H1 (cell line): Measurements from ENCODE around the gene DDX41. TPM values are rescaled to one million over a fixed set of nuclear protein-coding genes. Genes with fewer than 3 reads are reported as not detected.

Source experiments
- CTCF ChIA-PET: fragments of 300-600 bp; sonication (Branson Sonifier 250); formaldehyde crosslinking; loops from one replicate; lab custom pipeline; 2021; ENCODE audit not compliant: partially characterized antibody; lab: Charles Lee
- POLR2A ChIA-PET: fragments of 300-600 bp; sonication (Branson Sonifier 250); formaldehyde crosslinking; loops from one replicate; lab custom pipeline; 2021; ENCODE audit warnings: inconsistent platforms; ENCODE audit not compliant: partially characterized antibody; lab: Charles Lee
- DNase-seq, 2 experiments: peaks; one replicate each; pipeline versions ENCODE4 v3.0.0 to v3.0.0-alpha.2; 2010 to 2022; ENCODE audit warnings: low spot score in 2 of 2, low read depth in 1 of 2, mixed read lengths in 1 of 2
- FAIRE-seq: peaks from 2 replicates; lab custom pipeline; 2011; peaks lifted over from hg19 to GRCh38; lab: Jason Lieb, UNC
- H2AFZ ChIP-seq: 2 replicates; pipeline ENCODE4 v1.8.1; 2012; ENCODE audit warnings: low read length, inconsistent platforms
- H2AK5ac ChIP-seq: 2 replicates; pipeline ENCODE4 v1.6.1; 2013; ENCODE audit warnings: low read depth, low read length
- H2BK120ac ChIP-seq: replicated peaks from 2 replicates; pipeline ENCODE3; 2013; ENCODE audit warnings: low read depth, low read length, inconsistent platforms
- H2BK12ac ChIP-seq: 2 replicates; pipeline ENCODE4 v1.6.1; 2013; ENCODE audit warnings: low read depth, low read length
- H2BK15ac ChIP-seq: 2 replicates; pipeline ENCODE4 v1.6.1; 2013; ENCODE audit warnings: low read length
- H2BK20ac ChIP-seq: 2 replicates; pipeline ENCODE4 v1.6.1; 2013; ENCODE audit warnings: low read length
- H2BK5ac ChIP-seq: 2 replicates; pipeline ENCODE4 v1.6.1; 2013; ENCODE audit warnings: low read depth, low read length
- H3K14ac ChIP-seq: 2 replicates; pipeline ENCODE4 v1.6.1; 2013; ENCODE audit warnings: inconsistent platforms; ENCODE audit not compliant: insufficient read length
- H3K18ac ChIP-seq: 2 replicates; pipeline ENCODE4 v1.6.1; 2013; ENCODE audit warnings: low read length; ENCODE audit errors: extremely low read depth
- H3K23ac ChIP-seq: 2 replicates; pipeline ENCODE4 v1.6.1; 2013; ENCODE audit warnings: inconsistent platforms; ENCODE audit not compliant: insufficient read length
- H3K23me2 ChIP-seq: 2 replicates; pipeline ENCODE4 v1.6.1; 2013; ENCODE audit warnings: low read depth, low read length
- H3K27ac ChIP-seq: 2 replicates; pipeline ENCODE4 v1.6.1; 2011; ENCODE audit warnings: low read depth, low read length, inconsistent platforms
- H3K27me3 ChIP-seq, 4 experiments: replicated peaks in 1 of 4; 1 replicate in 1 of 4; 2 replicates in 3 of 4; pipeline versions ENCODE4 v1.6.1 to v1.8.1; 2011 to 2013; ENCODE audit warnings: low read length in 3 of 4, mild to moderate bottlenecking in 3 of 4, inconsistent platforms in 2 of 4, mixed read lengths in 2 of 4, moderate library complexity in 1 of 4; ENCODE audit not compliant: control insufficient read depth in 3 of 4, insufficient read depth in 3 of 4; ENCODE audit errors: extremely low read depth in 1 of 4
- H3K36me3 ChIP-seq, 4 experiments: 2 replicates each; pipeline versions ENCODE4 v1.6.1 to v1.8.1; 2011 to 2013; ENCODE audit warnings: mild to moderate bottlenecking in 4 of 4, low read length in 3 of 4, moderate library complexity in 2 of 4, control low read depth in 1 of 4, inconsistent platforms in 1 of 4; ENCODE audit not compliant: insufficient read depth in 4 of 4, control insufficient read depth in 2 of 4
- H3K4ac ChIP-seq: replicated peaks from 2 replicates; pipeline ENCODE3; 2013; ENCODE audit warnings: low read length, low read depth, mixed read lengths, inconsistent platforms; ENCODE audit not compliant: insufficient read length
- H3K4me1 ChIP-seq, 4 experiments: replicated peaks in 1 of 4; 1 replicate in 1 of 4; 2 replicates in 3 of 4; pipeline versions ENCODE4 v1.6.1 to v1.8.1; 2011 to 2013; ENCODE audit warnings: low read length in 3 of 4, inconsistent platforms in 2 of 4, mixed read lengths in 1 of 4; ENCODE audit not compliant: insufficient read depth in 4 of 4, control insufficient read depth in 3 of 4
- H3K4me2 ChIP-seq, 2 experiments: 2 replicates each; pipeline versions ENCODE4 v1.6.1 to v1.8.1; 2011 to 2013; ENCODE audit warnings: low read depth in 2 of 2, low read length in 2 of 2, control low read depth in 1 of 2, inconsistent platforms in 1 of 2, mild to moderate bottlenecking in 1 of 2; ENCODE audit not compliant: insufficient read depth in 1 of 2
- H3K4me3 ChIP-seq, 4 experiments: fragments of 200-600, 300-600 bp in 1 of 4; sonication (generic), shearing (Covaris generic), sonication (Bioruptor Twin) in 1 of 4; 2 replicates each; pipeline versions ENCODE4 v1.5.1 to v1.8.1; 2011 to 2016; ENCODE audit warnings: low read length in 4 of 4, low read depth in 3 of 4, control low read depth in 2 of 4, inconsistent platforms in 2 of 4, mild to moderate bottlenecking in 2 of 4, mixed read lengths in 1 of 4, moderate library complexity in 1 of 4; ENCODE audit not compliant: insufficient read depth in 2 of 4; ENCODE audit errors: extremely low read depth in 1 of 4
- H3K56ac ChIP-seq: replicated peaks from 2 replicates; pipeline ENCODE3; 2013; ENCODE audit warnings: low read depth, mild to moderate bottlenecking, mixed read lengths, low read length, inconsistent platforms; ENCODE audit not compliant: insufficient read length
- H3K79me1 ChIP-seq: 2 replicates; pipeline ENCODE4 v1.6.1; 2013; ENCODE audit warnings: low read depth, low read length, control low read depth
- H3K79me2 ChIP-seq, 2 experiments: 2 replicates each; pipeline versions ENCODE4 v1.6.1 to v1.8.1; 2012 to 2013; ENCODE audit warnings: low read length in 2 of 2, mild to moderate bottlenecking in 2 of 2, inconsistent platforms in 1 of 2; ENCODE audit not compliant: insufficient read depth in 2 of 2, control insufficient read depth in 1 of 2
- H3K9ac ChIP-seq, 4 experiments: replicated peaks in 1 of 4; 1 replicate in 1 of 4; 2 replicates in 3 of 4; pipeline versions ENCODE4 v1.6.1 to v1.8.1; 2011 to 2013; ENCODE audit warnings: low read depth in 3 of 4, low read length in 3 of 4, control low read depth in 2 of 4, mild to moderate bottlenecking in 2 of 4, moderate library complexity in 2 of 4, inconsistent platforms in 1 of 4; ENCODE audit errors: extremely low read depth in 1 of 4
- H3K9me3 ChIP-seq, 2 experiments: 2 replicates each; pipeline versions ENCODE4 v1.6.1 to v1.8.1; 2012 to 2013; ENCODE audit warnings: mild to moderate bottlenecking in 2 of 2, moderate library complexity in 2 of 2, control low read depth in 1 of 2, inconsistent platforms in 1 of 2, low read depth in 1 of 2, low read length in 1 of 2, mixed read lengths in 1 of 2; ENCODE audit not compliant: insufficient read depth in 2 of 2
- H4K20me1 ChIP-seq, 2 experiments: replicated peaks in 1 of 2; 2 replicates each; pipeline versions ENCODE3 to v1.8.1; 2011 to 2013; ENCODE audit warnings: inconsistent platforms in 2 of 2, low read length in 2 of 2, mild to moderate bottlenecking in 1 of 2; ENCODE audit not compliant: insufficient read depth in 2 of 2, control insufficient read depth in 1 of 2
- H4K5ac ChIP-seq: 2 replicates; pipeline ENCODE4 v1.6.1; 2013; ENCODE audit warnings: low read length, low read depth, mixed read lengths, inconsistent platforms; ENCODE audit not compliant: insufficient read length
- H4K8ac ChIP-seq: 2 replicates; pipeline ENCODE4 v1.8.0; 2013; ENCODE audit warnings: mild to moderate bottlenecking, moderate library complexity, low read length, inconsistent platforms; ENCODE audit not compliant: insufficient read depth; ENCODE audit errors: extremely low read depth
- H4K91ac ChIP-seq: replicated peaks from 2 replicates; pipeline ENCODE3; 2013; ENCODE audit warnings: low read length, mixed read lengths, inconsistent platforms; ENCODE audit not compliant: insufficient read length
- GABPA ChIP-seq: IDR thresholded peaks from 2 replicates; pipeline ENCODE4 v1.6.1; 2011; ENCODE audit warnings: mild to moderate bottlenecking, low read length, moderate library complexity, borderline replicate concordance; ENCODE audit not compliant: insufficient read depth
- POLR2A ChIP-seq, 2 experiments: IDR thresholded peaks; 1 replicate in 1 of 2; 2 replicates in 1 of 2; pipeline ENCODE4 v1.6.1; 2011; ENCODE audit warnings: low read depth in 2 of 2, low read length in 2 of 2, mild to moderate bottlenecking in 2 of 2; ENCODE audit errors: control extremely low read depth in 1 of 2
- SUZ12 ChIP-seq: fragments of 200-600 bp; sonication (generic); IDR thresholded peaks from 2 replicates; pipeline ENCODE4 v1.6.1; 2012; ENCODE audit warnings: mild to moderate bottlenecking, inconsistent platforms, low read length, moderate library complexity, mixed read lengths
- WGBS, 2 experiments: shearing (Covaris generic) in 1 of 2; methylation state at CpG; one replicate each; pipeline versions ENCODE4 v1.1.6 to v1.1.7; 2013 to 2015; ENCODE audit warnings: low lambda C conversion rate in 2 of 2, mixed read lengths in 2 of 2, inconsistent platforms in 1 of 2, low coverage in 1 of 2, missing lambda C conversion rate in 1 of 2; ENCODE audit not compliant: insufficient replicate concordance in 2 of 2, insufficient coverage in 1 of 2, insufficient read length in 1 of 2; ENCODE audit errors: extremely low coverage in 1 of 2, missing lambda C conversion rate in 1 of 2; 5-methylcytosine and 5-hydroxymethylcytosine counted together
- polyA plus RNA-seq, 7 experiments: library from polyadenylated mRNA; depleted of rRNA in 3 of 7; stranded (reverse) in 5 of 7; unstranded in 2 of 7; fragments of >200 nt in 5 of 7; fragments of 200-250 nt in 2 of 7; gene quantifications; 1 replicate in 5 of 7; 2 replicates in 1 of 7; 4 replicates in 1 of 7; pipeline versions ENCODE4 v1.2.1 to v1.2.3, GENCODE V29; 2011 to 2013; ENCODE audit warnings: missing spikeins in 2 of 7, mixed read lengths in 2 of 7
- total RNA-seq: library from RNA; stranded (reverse); fragmentation: NEBNext Ultra II Directional; extraction: Animal tissue kit (Norgen Biotek cat#: 25700); gene quantifications from 2 replicates; pipeline ENCODE4 v1.2.1, GENCODE V29; 2021

DDX41 gene
- total and polyA plus RNA-seq, 2 of the 8 experiments (the other 6 are each of a cell fraction or from before 2014, with no cell fraction given) = 102 to 135 TPM

DNA sequence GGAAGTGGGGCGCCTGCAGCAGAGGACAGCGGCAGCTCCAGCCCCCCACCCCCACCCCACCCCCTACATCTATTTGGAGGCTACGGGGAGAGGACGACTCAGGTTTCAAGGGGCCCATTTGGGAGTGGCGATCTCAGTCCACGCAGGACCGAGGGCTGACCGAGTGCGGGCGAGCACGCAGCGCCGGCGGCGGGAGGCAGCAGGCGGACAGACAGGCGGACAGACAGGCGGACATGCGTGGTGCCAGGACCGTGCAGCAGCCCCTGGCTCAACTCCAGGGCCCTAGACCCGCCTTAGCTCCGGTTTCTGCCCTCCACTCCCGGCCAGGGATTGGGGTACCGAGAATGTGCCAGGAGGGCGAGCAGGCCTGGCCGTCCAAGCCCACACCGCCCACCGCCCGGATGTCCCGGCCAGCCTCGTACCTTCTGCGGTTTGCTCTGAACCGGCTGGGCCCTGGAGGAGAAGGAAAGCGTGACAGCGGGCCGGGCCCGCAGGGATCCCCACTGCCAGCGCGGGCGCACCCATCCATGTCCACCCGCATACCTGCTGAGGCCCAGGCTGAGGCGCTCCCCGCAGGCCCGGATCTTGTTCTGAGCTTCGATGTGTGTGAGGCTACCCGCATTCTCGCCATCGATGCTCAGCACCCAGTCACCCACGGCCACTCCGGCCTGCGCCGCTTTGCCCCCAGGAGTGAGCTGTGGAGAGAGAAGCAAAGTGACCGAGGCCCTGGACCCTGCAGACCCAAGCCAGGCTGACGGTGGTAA lies 24.6 kb downstream of the DDX41 start:
- Histone ChIP-seq H3K27me3 (no peaks in the 10 kb centered on the region), H3K4me1 (peaks cover 0 to 27% (median 24%) of the 10 kb centered on the region in 4 experiments; a peak in 6 of 7 replicates), H2AK5ac (no peak overlapping the region), H3K9ac (no peak overlapping the region; a peak in 1 of 7 replicates), H2BK5ac (no peak overlapping the region; the same call in 1 of the 2 replicates), H4K8ac (peak overlapping the region; percentile 6; the same call in 1 of the 2 replicates), H2BK15ac (no peak overlapping the region), H3K36me3 (peaks cover 25 to 42% (median 35%) of the 10 kb centered on the region in 4 experiments), H3K18ac (no peak overlapping the region), H3K23me2 (peaks cover 3% of the 10 kb centered on the region; the same call in 1 of the 2 replicates), H3K79me2 (peaks cover 0 to 8% of the 10 kb centered on the region in 2 experiments; a peak in 1 of 4 replicates), H3K56ac (no peak overlapping the region), H3K79me1 (peaks cover 7% of the 10 kb centered on the region; the same call in 1 of the 2 replicates), H2BK120ac (no peak overlapping the region), H3K9me3 (no peaks in the 10 kb centered on the region), H3K23ac (no peak overlapping the region), H3K4ac (no peak overlapping the region), H4K91ac (no peak overlapping the region), H4K20me1 (peaks cover 6 to 10% of the 10 kb centered on the region in 2 experiments), H3K14ac (no peak overlapping the region), H2BK12ac (no peak overlapping the region), H4K5ac (no peak overlapping the region), H3K4me3 (no peak overlapping the region), H2AFZ (no peak overlapping the region), H3K27ac (no peak overlapping the region), H3K4me2 (no peak overlapping the region), H2BK20ac (no peak overlapping the region)
- CTCF ChIA-PET = interaction anchor here (0.8 to 12.7 kb wide), 17 partner anchors 13 to 714 kb away, joined by 3 to 306 read pairs (median 4); partner anchors contain the start of genes DDX41, DOK3 and PDLIM7
- DNase-seq (no peak), FAIRE-seq (no peak)
- POLR2A ChIA-PET = interaction anchor here (0.8 to 67.5 kb wide), 10 partner anchors 12 to 126 kb away, joined by 3 to 3349 read pairs (median 4); partner anchors contain the start of genes DBN1, DDX41, DOK3 and PDLIM7
- 94% methylated on average over 31 of the region's 54 CpGs; no CpG with 5 or more reads in 1 of the 2 experiments for WGBS, 2 experiments
- no peak for TF ChIP-seq SUZ12
- peak in 1 of 2 experiments; percentile 77; a peak in 2 of 3 replicates for TF ChIP-seq POLR2A (IDR thresholded peaks at IDR 0.05; ENCODE audit: control extremely low read depth in 1 of 2, low read depth in 2 of 2, low read length in 2 of 2)
- TF ChIP-seq GABPA = 0 out of 2 replicates have a peak, but pooled peaks have one; percentile 11
